Tongue (tissue), 2 donors: Measurements from ENCODE around the gene GLA. TPM values are rescaled to one million over a fixed set of nuclear protein-coding genes. Genes with fewer than 3 reads are reported as not detected.

ENCODE experiments used
- DNase-seq: peaks from one replicate; pipeline ENCODE4 v3.0.0-alpha.2; 2015
- total RNA-seq: library from RNA; depleted of rRNA; stranded (reverse); fragments of >200 nt; gene quantifications from one replicate; pipeline ENCODE4 v1.2.3, GENCODE V29; 2014

Gene GLA
- total RNA-seq, 1 donor from 2014 or later = 18.9 TPM

GRCh38 chrX:101348452-101349192 lies 59.1 kb downstream of the GLA start, which contains the start of gene TIMM8A:
TSS of gene TIMM8A (minus strand) at chrX:101348742. CDS start at chrX:101348664, 78 bp downstream.
- DNase-seq = peak; percentile 84

- peak; percentile 6 for DNase-seq
Measured at GRCh38 chrX:101347859-101348451, 59.8 kb downstream of the GLA start.

Other genes starting within 250 kb of the GLA start
- 2.1 TPM for gene DRP2, start 188.1 kb downstream of the GLA start, total RNA-seq
- gene TAF7L, start 116.6 kb downstream of the GLA start, total RNA-seq = 0.82 TPM
- 7.9 TPM for gene TIMM8A, start 59.2 kb downstream of the GLA start, total RNA-seq
- 3.6 TPM for gene BTK, start 21.7 kb downstream of the GLA start, total RNA-seq
- 198 TPM for gene RPL36A, start 16.9 kb downstream of the GLA start, total RNA-seq
- 73.2 TPM for gene HNRNPH2, start 297 bp upstream of the GLA start, total RNA-seq
- 23.7 TPM for gene ARMCX4, start 77.5 kb upstream of the GLA start, total RNA-seq
- 133 TPM for gene ARMCX1, start 142.6 kb upstream of the GLA start, total RNA-seq
- 47.3 TPM for gene ARMCX6, start 210.1 kb upstream of the GLA start, total RNA-seq
- 238 TPM for gene ARMCX3, start 215.2 kb upstream of the GLA start, total RNA-seq